Neutrophil (primary cell): ENCODE measurements around the gene FOXP4.

Experiments
- H3K27ac ChIP-seq: fragments of 200-600 bp; sonication (generic); 2 replicates; pipeline ENCODE4 v1.5.1; 2016; ENCODE audit warnings: mild to moderate bottlenecking, moderate library complexity
- H3K27me3 ChIP-seq: fragments of 200-600 bp; sonication (generic); 2 replicates; pipeline ENCODE4 v1.6.0; 2016; ENCODE audit warnings: mild to moderate bottlenecking
- H3K36me3 ChIP-seq: fragments of 200-600 bp; sonication (generic); 2 replicates; pipeline ENCODE4 v1.5.1; 2017
- H3K4me1 ChIP-seq, 2 experiments: fragments of 200-600 bp in 1 of 2; sonication (generic) in 1 of 2; 1 replicate in 1 of 2; 2 replicates in 1 of 2; pipeline versions ENCODE4 v1.5.1 to v1.6.1; 2013 to 2016; ENCODE audit warnings: low read depth in 1 of 2, low read length in 1 of 2, mild to moderate bottlenecking in 1 of 2, moderate library complexity in 1 of 2; ENCODE audit not compliant: control insufficient read depth in 1 of 2, insufficient read depth in 1 of 2
- H3K4me3 ChIP-seq, 2 experiments: fragments of 200-600 bp in 1 of 2; sonication (generic) in 1 of 2; 1 replicate in 1 of 2; 2 replicates in 1 of 2; pipeline ENCODE4 v1.5.1; 2013 to 2016; ENCODE audit warnings: low read depth in 1 of 2, low read length in 1 of 2, mild to moderate bottlenecking in 1 of 2, moderate library complexity in 1 of 2
- H3K9me3 ChIP-seq: fragments of 200-600 bp; sonication (generic); 2 replicates; pipeline ENCODE4 v1.5.1; 2016
- TF ChIP-seq, protein P1 (sequence below): fragments of 200-600 bp; sonication (generic); IDR thresholded peaks from 2 replicates; pipeline ENCODE4 v1.5.1; 2016; ENCODE audit warnings: antibody characterized with exemption

FOXP4 gene

GRCh38 chr6:41508479-41508878 is 37.7 kb upstream of the FOXP4 start:
- H3K27ac ChIP-seq, result no peak overlapping the region
- TF ChIP-seq, protein P1, sequence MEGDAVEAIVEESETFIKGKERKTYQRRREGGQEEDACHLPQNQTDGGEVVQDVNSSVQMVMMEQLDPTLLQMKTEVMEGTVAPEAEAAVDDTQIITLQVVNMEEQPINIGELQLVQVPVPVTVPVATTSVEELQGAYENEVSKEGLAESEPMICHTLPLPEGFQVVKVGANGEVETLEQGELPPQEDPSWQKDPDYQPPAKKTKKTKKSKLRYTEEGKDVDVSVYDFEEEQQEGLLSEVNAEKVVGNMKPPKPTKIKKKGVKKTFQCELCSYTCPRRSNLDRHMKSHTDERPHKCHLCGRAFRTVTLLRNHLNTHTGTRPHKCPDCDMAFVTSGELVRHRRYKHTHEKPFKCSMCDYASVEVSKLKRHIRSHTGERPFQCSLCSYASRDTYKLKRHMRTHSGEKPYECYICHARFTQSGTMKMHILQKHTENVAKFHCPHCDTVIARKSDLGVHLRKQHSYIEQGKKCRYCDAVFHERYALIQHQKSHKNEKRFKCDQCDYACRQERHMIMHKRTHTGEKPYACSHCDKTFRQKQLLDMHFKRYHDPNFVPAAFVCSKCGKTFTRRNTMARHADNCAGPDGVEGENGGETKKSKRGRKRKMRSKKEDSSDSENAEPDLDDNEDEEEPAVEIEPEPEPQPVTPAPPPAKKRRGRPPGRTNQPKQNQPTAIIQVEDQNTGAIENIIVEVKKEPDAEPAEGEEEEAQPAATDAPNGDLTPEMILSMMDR, result no peak
- H3K27me3 ChIP-seq, result peaks cover 78% of the 10 kb centered on the region
- H3K4me1 ChIP-seq, result no peaks in the 10 kb centered on the region
- H3K36me3 ChIP-seq, result no peaks in the 10 kb centered on the region
- no peak overlapping the region for H3K4me3 ChIP-seq
- H3K9me3 ChIP-seq, result no peaks in the 10 kb centered on the region

DNA sequence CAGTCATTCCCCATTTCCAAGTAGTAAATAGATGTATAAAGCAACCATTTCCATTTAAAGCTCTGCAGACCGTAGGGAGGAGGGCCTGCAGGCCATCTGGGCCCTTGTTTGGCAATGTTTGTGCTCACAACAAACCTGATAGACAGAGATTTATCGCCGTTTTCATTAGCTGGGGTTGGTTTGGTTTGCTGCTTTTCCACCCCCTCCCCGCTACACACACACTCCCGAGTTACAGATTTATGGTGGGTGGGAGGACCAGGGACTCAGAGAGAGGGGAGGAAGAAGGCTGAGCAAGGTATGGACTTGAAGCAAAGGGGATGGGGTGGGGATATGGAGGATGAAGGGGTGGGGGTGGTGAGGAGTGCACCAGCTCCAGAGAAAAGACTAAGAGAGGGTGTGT is 36.6 kb upstream of the FOXP4 start:
- Histone ChIP-seq H3K4me1 (no peaks in the 10 kb centered on the region), H3K27me3 (peaks cover 68% of the 10 kb centered on the region), H3K4me3 (no peak overlapping the region), H3K9me3 (no peaks in the 10 kb centered on the region), H3K27ac (no peak overlapping the region), H3K36me3 (no peaks in the 10 kb centered on the region)
- TF ChIP-seq, protein P1, result no peak

DNA sequence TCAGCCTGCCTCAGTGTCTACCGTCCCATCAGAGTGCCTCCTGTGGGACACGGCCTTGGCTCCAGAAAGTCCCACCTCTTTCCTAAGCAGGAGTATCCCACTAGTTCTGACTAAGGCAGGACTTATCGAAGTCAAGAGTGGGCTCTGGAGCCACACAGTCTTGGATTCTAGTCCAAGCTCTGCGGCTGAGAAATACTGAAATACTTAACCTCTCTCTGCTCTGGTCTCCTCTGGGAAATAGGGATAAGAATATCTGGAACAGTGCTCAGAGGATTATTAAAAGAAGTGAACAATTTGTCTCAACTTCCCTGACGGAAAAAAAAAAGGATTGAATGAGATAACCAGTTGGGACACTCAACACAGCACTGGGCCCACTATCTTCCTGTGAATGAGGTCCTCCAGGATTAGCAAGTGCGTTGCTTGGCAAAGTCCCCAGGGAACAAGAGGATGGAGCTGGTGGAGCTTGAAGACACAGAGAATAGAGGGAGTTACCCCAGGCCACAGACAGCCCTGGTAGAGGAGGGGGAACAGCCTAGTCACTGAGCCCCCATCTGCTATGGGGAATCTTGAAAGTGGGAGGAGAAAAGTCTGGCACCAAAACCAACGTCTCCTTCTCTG is 34.6 kb upstream of the FOXP4 start:
- Histone ChIP-seq H3K4me3 (no peak overlapping the region), H3K27me3 (peaks cover 49% of the 10 kb centered on the region), H3K4me1 (no peaks in the 10 kb centered on the region), H3K27ac (no peak overlapping the region), H3K9me3 (no peaks in the 10 kb centered on the region), H3K36me3 (no peaks in the 10 kb centered on the region)
- TF ChIP-seq, protein P1, result no peak

GRCh38 chr6:41512146-41512701 is 34.0 kb upstream of the FOXP4 start:
- H3K4me1 ChIP-seq, result no peaks in the 10 kb centered on the region
- peaks cover 46% of the 10 kb centered on the region for H3K27me3 ChIP-seq
- TF ChIP-seq, protein P1, result no peak
- H3K27ac ChIP-seq, result no peak overlapping the region
- H3K9me3 ChIP-seq, result no peaks in the 10 kb centered on the region
- H3K4me3 ChIP-seq, result no peak overlapping the region
- no peaks in the 10 kb centered on the region for H3K36me3 ChIP-seq

DNA sequence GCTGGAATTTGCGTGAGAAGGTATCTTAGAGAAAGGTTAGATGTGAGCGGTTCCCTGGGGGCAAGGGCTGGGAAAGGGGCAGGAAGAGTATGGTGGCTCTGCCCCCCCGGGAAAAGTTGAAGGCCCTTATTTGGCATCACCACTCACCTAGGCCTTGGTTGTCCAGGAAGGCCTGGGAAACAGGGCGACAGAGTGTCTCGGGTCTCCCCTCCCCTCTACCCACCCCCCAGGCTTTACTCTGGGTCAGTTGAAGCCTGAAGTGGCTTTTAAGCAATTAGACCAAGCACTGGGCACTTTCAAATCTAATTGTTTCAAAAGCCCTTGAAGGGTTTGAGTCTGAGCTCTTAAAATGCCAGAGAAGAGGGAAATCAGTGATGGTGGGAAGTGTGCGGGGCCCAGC is 30.2 kb upstream of the FOXP4 start:
- Histone ChIP-seq H3K27me3 (peaks cover 15% of the 10 kb centered on the region), H3K4me1 (no peaks in the 10 kb centered on the region), H3K36me3 (no peaks in the 10 kb centered on the region), H3K9me3 (no peaks in the 10 kb centered on the region), H3K27ac (no peak overlapping the region), H3K4me3 (no peak overlapping the region)
- TF ChIP-seq, protein P1, result no peak
